Esophagus muscularis mucosa (tissue), 4 donors: ENCODE data around the gene FLYWCH2.

ENCODE experiments used
- CTCF ChIP-seq, 3 experiments: fragments of 200-600 bp in 2 of 3; fragments of 450-650 bp in 1 of 3; sonication (generic) in 2 of 3; IDR thresholded peaks; one replicate each; pipeline ENCODE4 v1.5.1; 2017 to 2019; ENCODE audit warnings: antibody characterized with exemption in 3 of 3, mild to moderate bottlenecking in 2 of 3, moderate library complexity in 1 of 3
- EP300 ChIP-seq: sonication (generic); formaldehyde crosslinking; IDR thresholded peaks from one replicate; pipeline ENCODE4 v1.6.1; 2017; ENCODE audit warnings: antibody characterized with exemption
- POLR2A ChIP-seq: fragments of 450-650 bp; IDR thresholded peaks from one replicate; pipeline ENCODE4 v1.6.1; 2017; ENCODE audit warnings: antibody characterized with exemption, moderate library complexity, mild to moderate bottlenecking, low read depth
- POLR2AphosphoS5 ChIP-seq, 2 donors: sonication (generic); formaldehyde crosslinking; IDR thresholded peaks; one replicate each; pipeline ENCODE4 v1.6.1; 2017; ENCODE audit warnings: antibody characterized with exemption in 2 of 2

- no peak for TF ChIP-seq CTCF (IDR thresholded peaks at IDR 0.05)
- TF ChIP-seq POLR2A = no peak
- no peak for TF ChIP-seq POLR2AphosphoS5 (IDR thresholded peaks at IDR 0.05)
- TF ChIP-seq EP300 = no peak
Observed at GRCh38 chr16:2898831-2899563, 16.0 kb downstream of the FLYWCH2 start.
